Activated CD4-positive, alpha-beta memory T cell treated with anti-CD3 and anti-CD28 coated beads, Interleukin-2, amount 10 ng/mL, durations not matched to agents 7 days and 5 days (primary cell): Measurements from ENCODE around the gene PPP1R2. TPM values are rescaled to one million over a fixed set of nuclear protein-coding genes. Genes with fewer than 3 reads are reported as not detected.
"Not testable (repeated sequence)": the region's sequence is repeated elsewhere in the genome, so short reads cannot be mapped to it uniquely, and the experiment has no call there.

Source experiments
- CTCF ChIA-PET: fragments of 350-600 bp; sonication (Branson Sonifier 250); formaldehyde crosslinking; loops from one replicate; lab custom pipeline; 2021; ENCODE audit warnings: antibody characterized with exemption, inconsistent platforms; lab: Charles Lee
- POLR2A ChIA-PET: fragments of 350-600 bp; sonication (Branson Sonifier 250); formaldehyde crosslinking; loops from one replicate; lab custom pipeline; 2021; ENCODE audit warnings: antibody characterized with exemption; lab: Charles Lee
- DNase-seq: peaks from one replicate; pipeline ENCODE4 v3.0.0-alpha.2; 2020
- H3K27ac Mint-ChIP-seq: one replicate; pipeline ENCODE4 v1.8.0; 2021; ENCODE audit warnings: mild to moderate bottlenecking, mixed read lengths
- H3K27me3 Mint-ChIP-seq: one replicate; pipeline ENCODE4 v1.8.0; 2021; ENCODE audit warnings: mixed read lengths
- H3K36me3 Mint-ChIP-seq: one replicate; pipeline ENCODE4 v1.8.0; 2021; ENCODE audit warnings: low read depth, mixed read lengths
- H3K4me1 Mint-ChIP-seq: one replicate; pipeline ENCODE4 v1.8.0; 2021; ENCODE audit warnings: mixed read lengths
- H3K4me3 Mint-ChIP-seq: one replicate; pipeline ENCODE4 v1.8.0; 2021; ENCODE audit warnings: mild to moderate bottlenecking, mixed read lengths
- H3K9me3 Mint-ChIP-seq: one replicate; pipeline ENCODE4 v1.8.0; 2021; ENCODE audit warnings: mixed read lengths
- total RNA-seq, 2 experiments: library from RNA; stranded (reverse); gene quantifications; one replicate each; pipeline ENCODE4 v1.2.3, GENCODE V29; 2021

Gene PPP1R2
- total RNA-seq, 2 experiments from 2014 or later = 75.0 to 81.8 TPM

DNA sequence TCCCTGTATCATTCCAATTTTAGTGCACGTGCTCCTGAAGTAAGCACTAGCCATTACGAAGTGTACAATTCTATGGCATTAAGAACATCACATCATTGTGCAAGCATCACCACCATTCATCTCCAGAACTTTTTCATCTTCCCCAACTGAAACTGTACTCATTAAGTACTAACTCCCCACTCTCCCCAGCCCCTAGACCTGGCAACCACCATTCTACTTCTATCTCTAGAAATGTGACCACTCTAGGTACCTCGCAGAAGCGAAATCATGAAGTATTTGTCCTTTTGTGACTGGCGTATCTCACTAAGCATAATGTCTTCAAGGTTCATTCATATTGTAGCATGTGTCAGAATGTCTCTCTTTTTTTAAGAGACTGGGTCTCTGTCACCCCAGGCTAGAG lies 11.4 kb downstream of the PPP1R2 start:
- Mint-ChIP-seq H3K9me3 (no peaks in the 10 kb centered on the region), H3K36me3 (peaks cover 46% of the 10 kb centered on the region), H3K27ac (no peak overlapping the region), H3K4me1 (peaks cover 38% of the 10 kb centered on the region), H3K27me3 (no peaks in the 10 kb centered on the region), H3K4me3 (no peak overlapping the region)
- CTCF ChIA-PET = interaction anchor here (0.6 to 4.1 kb wide), 2 partner anchors 11 to 260 kb away, joined by 3 to 20 read pairs; partner anchors contain the start of gene XXYLT1
- POLR2A ChIA-PET = interaction anchor here (0.7 kb wide), 1 partner anchor 260 kb away, joined by 3 read pairs; the partner anchor contains the start of gene XXYLT1
- no peak for DNase-seq

DNA sequence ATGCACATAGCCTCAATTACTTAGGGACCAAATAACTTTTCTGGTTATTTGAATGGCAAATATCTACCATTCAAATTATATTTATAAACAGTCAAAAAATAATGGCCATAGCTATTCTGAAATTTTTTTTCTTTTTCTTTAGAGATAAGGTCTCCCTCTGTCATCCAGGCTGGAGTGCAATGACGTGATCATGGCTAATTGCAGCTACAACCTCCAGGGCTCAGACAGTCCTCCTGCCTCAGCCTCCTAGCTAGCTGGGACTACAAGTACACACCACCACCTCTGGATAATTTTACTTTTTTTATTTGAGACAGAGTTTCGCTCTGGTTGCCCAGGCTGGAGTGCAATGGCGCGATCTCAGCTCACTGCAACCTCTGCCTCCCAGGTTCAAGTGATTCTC lies 16.6 kb downstream of the PPP1R2 start:
- Mint-ChIP-seq H3K4me3 (no peak overlapping the region), H3K4me1 (peaks cover 44% of the 10 kb centered on the region), H3K9me3 (no peaks in the 10 kb centered on the region), H3K27me3 (no peaks in the 10 kb centered on the region), H3K27ac (peak overlapping the region; percentile 49), H3K36me3 (peaks cover 48% of the 10 kb centered on the region)
- DNase-seq = no peak
- CTCF ChIA-PET = interaction anchor here (1.0 to 10.1 kb wide), 3 partner anchors 16 to 256 kb away, joined by 4 to 194 read pairs (median 6); partner anchors contain the start of gene XXYLT1
- POLR2A ChIA-PET = interaction anchor here (0.9 to 2.5 kb wide), 3 partner anchors 10 to 16 kb away, joined by 3 to 19 read pairs (median 3); partner anchors contain the start of gene PPP1R2

DNA sequence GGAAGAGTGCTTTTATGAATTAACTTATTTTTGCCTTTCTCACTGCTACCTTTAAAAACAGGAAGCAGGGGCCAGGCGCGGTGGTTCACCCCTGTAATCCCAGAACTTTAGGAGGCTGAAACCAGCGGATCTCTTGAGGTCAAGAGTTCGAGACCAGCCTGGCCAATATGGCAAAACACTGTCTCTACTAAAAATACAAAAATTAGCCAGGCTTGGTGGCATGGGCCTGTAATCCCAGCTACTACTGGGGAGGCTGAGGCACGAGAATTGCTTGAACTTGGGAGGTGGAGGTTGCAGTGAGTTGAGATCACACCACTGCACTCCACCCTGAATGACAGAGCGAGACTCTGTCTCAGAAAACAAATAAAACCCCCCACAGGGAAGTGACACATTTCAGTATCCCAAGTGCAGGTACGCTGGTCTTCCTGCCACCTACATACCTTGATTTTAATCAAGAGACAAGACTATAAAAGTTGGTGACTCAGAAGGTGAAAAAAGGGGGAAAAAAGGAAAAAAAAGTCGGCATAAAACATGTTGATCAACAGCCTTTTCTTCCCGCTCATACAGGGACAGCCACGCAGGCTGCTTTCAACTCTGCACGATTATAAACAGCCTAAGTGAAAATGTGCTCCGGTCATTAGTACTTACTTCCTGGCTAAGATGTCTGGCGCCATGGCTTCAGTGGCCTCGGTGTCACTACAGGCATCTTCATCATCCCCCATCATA lies 18.8 kb downstream of the PPP1R2 start:
- DNase-seq = no peak
- H3K4me1 Mint-ChIP-seq = peaks cover 40% of the 10 kb centered on the region
- peaks cover 43% of the 10 kb centered on the region for H3K36me3 Mint-ChIP-seq
- peak overlapping the region; percentile 55 for H3K4me3 Mint-ChIP-seq
- POLR2A ChIA-PET = interaction anchor here (0.6 to 2.8 kb wide), 6 partner anchors 14 to 254 kb away, joined by 3 to 19 read pairs (median 10); partner anchors contain the start of genes PPP1R2 and XXYLT1
- CTCF ChIA-PET = interaction anchor here (0.7 to 10.1 kb wide), 8 partner anchors 11 to 370 kb away, joined by 3 to 194 read pairs (median 4); partner anchors contain the start of gene XXYLT1
- H3K27ac Mint-ChIP-seq = peak overlapping the region; percentile 82
- H3K9me3 Mint-ChIP-seq = no peaks in the 10 kb centered on the region
- H3K27me3 Mint-ChIP-seq = no peaks in the 10 kb centered on the region

DNA sequence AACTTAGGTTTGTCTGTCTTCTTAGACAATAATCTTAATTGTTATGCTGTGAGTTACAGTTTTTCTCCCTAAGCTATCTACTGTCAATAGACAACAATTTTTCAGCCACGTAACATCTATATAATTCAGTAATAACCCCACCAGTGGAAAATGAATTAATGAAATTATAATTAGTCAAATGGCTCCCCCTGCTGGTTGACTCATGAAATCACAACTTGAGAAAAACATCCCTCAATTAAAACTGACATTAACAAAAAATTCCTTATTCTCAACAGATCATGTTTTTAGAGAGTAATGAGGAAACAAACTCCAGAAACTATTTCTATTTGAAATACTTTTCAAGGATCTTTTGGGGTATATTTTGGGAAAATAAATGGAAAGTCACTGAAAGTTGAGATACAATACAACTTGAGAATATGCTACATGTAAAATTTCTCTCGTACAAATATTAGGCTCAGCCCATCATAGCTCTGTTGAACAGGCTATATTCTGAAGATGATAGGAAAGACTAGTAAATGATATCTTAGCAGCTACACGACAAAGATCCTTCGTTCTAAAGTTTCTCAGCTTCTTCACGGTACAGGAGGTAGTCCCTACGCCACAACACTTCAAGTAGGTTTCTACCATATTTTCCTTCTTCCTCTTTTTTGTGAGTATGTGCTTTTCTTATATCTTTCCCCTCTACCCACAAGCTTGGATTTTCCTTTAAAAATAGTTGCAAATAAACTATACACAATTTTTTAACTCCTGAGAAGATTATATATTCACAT lies 20.7 kb downstream of the PPP1R2 start:
- POLR2A ChIA-PET = interaction anchor here (0.6 to 2.7 kb wide), 4 partner anchors 20 to 251 kb away, joined by 3 to 18 read pairs (median 7); partner anchors contain the start of gene XXYLT1
- DNase-seq = no peak

DNA sequence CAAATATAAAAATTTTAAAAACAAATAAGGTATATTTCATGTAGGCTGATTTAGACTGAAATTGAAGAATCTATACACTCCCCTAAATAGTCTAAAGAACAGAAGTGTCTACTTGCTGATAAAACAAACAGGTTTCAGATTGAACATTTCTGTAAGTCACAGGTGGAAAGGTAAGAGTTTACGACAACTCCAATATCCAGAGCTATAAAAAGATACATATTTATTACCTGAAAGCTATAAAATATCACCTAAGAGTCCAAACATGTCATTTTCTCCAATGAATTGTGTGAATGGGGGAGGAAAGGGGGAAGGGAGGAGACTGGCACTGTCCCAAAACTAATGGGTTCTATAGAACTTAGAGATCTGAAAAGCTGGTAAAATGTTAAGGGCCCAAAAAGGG lies 26.1 kb downstream of the PPP1R2 start:
- Mint-ChIP-seq H3K4me3 (no peak overlapping the region), H3K36me3 (peaks cover 57% of the 10 kb centered on the region), H3K9me3 (no peaks in the 10 kb centered on the region), H3K27ac (no peak overlapping the region), H3K4me1 (peaks cover 9% of the 10 kb centered on the region), H3K27me3 (no peaks in the 10 kb centered on the region)
- ChIA-PET CTCF (interaction anchor here (1.2 to 5.7 kb wide), 3 partner anchors 8 to 247 kb away, joined by 4 to 36 read pairs (median 4); partner anchors contain the start of gene XXYLT1), POLR2A (no interaction called here)
- DNase-seq = no peak

More for the DNA sequence above, 20.7 kb downstream of the PPP1R2 start:
- Mint-ChIP-seq H3K9me3 (no peaks in the 10 kb centered on the region), H3K36me3 (peaks cover 42% of the 10 kb centered on the region), H3K4me1 (peaks cover 38% of the 10 kb centered on the region), H3K27ac (no peak overlapping the region), H3K4me3 (no peak overlapping the region), H3K27me3 (no peaks in the 10 kb centered on the region)
- CTCF ChIA-PET = interaction anchor here (0.6 to 10.1 kb wide), 12 partner anchors 11 to 852 kb away, joined by 3 to 194 read pairs (median 4); partner anchors contain the start of gene XXYLT1

DNA sequence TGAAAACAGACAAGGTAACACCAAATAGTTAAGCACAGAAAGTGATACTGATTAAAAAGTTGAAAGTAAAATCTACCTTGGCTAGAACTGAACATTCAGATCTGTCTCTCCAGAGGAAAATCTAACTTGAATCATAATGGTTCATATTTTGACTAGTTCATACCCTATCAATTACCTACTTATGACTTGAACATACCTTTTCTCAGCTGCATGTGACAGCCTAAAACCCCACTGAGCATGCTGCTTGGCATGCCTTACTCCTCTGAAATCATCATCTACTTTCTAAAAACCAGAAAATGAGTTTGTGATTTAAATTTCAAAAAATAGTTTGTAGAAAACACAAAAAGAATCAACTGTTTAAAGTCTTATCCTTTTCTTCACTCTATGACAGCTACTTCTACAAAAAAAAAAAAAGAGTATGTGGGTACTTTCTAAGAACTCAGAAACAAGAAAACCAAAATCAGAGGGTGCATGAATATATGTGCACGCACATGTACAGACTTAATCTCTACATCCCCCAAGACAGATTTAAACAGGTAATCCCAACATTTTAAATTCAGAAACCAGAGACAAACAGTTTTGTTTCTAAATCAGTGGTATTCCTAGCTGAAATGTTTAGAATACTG lies 28.4 kb downstream of the PPP1R2 start:
- H3K27ac Mint-ChIP-seq, DNase-seq, POLR2A ChIA-PET, H3K4me1 Mint-ChIP-seq, H3K27me3 Mint-ChIP-seq, H3K4me3 Mint-ChIP-seq, H3K9me3 Mint-ChIP-seq: not testable (repeated sequence)
- peaks cover 64% of the 10 kb centered on the region for H3K36me3 Mint-ChIP-seq
- CTCF ChIA-PET = interaction anchor here (5.7 kb wide), 1 partner anchor 244 kb away, joined by 36 read pairs; the partner anchor contains the start of gene XXYLT1

DNA sequence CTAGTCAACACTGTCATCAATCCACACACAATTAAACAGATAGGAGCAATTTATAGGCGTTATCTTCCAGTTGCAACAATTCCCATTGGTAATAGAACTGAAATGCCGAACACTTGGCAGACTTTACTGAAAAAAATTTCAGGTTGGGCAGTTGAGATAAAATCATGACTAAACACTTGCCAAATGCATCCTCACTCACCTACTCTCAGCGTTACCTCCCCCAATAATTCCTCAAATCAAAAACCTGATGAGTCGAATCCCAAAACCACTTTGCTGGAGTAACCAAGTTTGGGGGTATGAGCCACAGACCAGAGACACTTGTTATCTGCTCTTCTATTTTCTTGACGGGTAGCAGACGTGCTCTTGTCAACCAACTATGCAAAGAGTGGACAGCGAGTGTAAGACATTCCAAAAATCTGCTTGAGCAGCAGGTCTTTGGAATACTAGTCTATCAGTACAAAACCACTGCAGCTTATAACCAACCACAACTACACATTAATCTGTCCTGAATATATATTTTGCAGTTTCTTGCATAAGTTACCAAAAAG lies 30.3 kb downstream of the PPP1R2 start:
- peaks cover 11% of the 10 kb centered on the region for H3K4me1 Mint-ChIP-seq
- POLR2A ChIA-PET = no interaction called here
- CTCF ChIA-PET = interaction anchor here (2.2 to 5.7 kb wide), 2 partner anchors 10 to 243 kb away, joined by 8 to 36 read pairs; partner anchors contain the start of gene XXYLT1
- no peaks in the 10 kb centered on the region for H3K27me3 Mint-ChIP-seq
- DNase-seq = no peak
- H3K27ac Mint-ChIP-seq = no peak overlapping the region
- peaks cover 55% of the 10 kb centered on the region for H3K36me3 Mint-ChIP-seq
- no peak overlapping the region for H3K4me3 Mint-ChIP-seq
- H3K9me3 Mint-ChIP-seq = no peaks in the 10 kb centered on the region

DNA sequence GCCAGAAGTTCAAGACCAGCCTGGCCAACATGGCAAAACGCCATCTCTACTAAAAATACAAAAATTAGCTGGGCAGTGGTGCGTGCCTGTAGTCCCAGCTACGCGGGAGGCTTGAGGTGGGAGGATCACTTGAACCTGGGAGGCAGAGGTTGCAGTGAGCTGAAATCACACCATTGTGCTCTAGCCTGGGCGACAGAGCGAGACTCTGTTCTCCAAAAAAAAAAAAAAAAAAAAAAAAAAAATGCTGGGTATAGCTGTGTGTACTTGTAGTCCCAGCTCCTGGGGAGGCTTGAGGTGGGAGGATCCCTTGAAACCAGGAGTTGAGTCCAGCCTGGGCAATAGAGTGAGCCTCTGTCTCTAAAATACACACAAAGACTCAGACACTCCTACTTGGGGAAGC lies 32.0 kb downstream of the PPP1R2 start:
- Mint-ChIP-seq H3K27me3 (no peaks in the 10 kb centered on the region), H3K4me1 (peaks cover 11% of the 10 kb centered on the region), H3K36me3 (peaks cover 48% of the 10 kb centered on the region), H3K9me3 (no peaks in the 10 kb centered on the region), H3K27ac (no peak overlapping the region), H3K4me3 (no peak overlapping the region)
- DNase-seq = no peak
- POLR2A ChIA-PET = no interaction called here
- CTCF ChIA-PET = interaction anchor here (1.0 to 2.2 kb wide), 3 partner anchors 11 to 240 kb away, joined by 3 to 8 read pairs (median 4); partner anchors contain the start of gene XXYLT1

DNA sequence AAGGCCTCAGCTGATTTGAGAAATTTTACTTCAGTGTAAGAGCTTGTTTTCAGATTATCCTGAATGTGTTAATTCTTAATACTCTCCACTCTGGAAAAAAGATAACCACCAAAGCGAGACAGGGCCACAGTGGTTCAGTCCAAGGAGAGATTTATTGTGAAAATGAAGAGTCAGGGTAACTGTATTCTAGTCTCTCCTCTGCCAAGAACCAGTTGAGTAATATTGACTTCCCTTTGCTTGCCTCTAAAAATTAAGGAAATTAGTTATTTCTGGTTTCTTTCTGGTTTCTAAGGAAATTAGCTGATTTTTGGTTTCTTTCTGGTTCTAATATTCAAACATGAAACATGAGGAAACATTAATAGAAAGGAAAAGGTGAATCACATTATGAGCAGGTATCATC lies 34.9 kb downstream of the PPP1R2 start:
- CTCF ChIA-PET = interaction anchor here (0.8 to 2.4 kb wide), 3 partner anchors 14 to 826 kb away, joined by 3 to 15 read pairs (median 6); partner anchors contain the start of gene XXYLT1
- Mint-ChIP-seq H3K27me3 (no peaks in the 10 kb centered on the region), H3K27ac (no peak overlapping the region), H3K4me1 (peaks cover 3% of the 10 kb centered on the region), H3K36me3 (peaks cover 23% of the 10 kb centered on the region), H3K9me3 (no peaks in the 10 kb centered on the region), H3K4me3 (no peak overlapping the region)
- DNase-seq = no peak
- POLR2A ChIA-PET = interaction anchor here (0.8 kb wide), 1 partner anchor 237 kb away, joined by 3 read pairs; the partner anchor contains the start of gene XXYLT1

DNA sequence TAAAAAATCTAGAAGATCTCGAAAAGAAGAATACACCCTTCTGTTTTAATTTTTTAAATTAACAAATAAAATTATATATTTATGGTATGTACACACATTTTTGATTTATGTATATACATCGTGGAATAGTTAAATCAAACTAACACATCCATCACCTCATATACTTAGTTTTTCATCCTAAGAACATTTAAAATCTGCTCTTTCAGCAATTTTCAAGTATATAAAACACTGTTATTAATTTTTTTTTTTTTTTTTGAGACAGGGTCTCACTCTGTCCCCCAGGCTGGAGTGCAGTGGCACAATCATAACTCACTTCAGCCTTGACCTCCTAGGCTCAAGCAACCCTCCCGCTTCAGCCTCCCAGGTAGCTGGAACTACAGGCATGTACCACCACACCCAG lies 67.5 kb downstream of the PPP1R2 start:
- H3K4me3 Mint-ChIP-seq = no peak overlapping the region
- POLR2A ChIA-PET = no interaction called here

DNA sequence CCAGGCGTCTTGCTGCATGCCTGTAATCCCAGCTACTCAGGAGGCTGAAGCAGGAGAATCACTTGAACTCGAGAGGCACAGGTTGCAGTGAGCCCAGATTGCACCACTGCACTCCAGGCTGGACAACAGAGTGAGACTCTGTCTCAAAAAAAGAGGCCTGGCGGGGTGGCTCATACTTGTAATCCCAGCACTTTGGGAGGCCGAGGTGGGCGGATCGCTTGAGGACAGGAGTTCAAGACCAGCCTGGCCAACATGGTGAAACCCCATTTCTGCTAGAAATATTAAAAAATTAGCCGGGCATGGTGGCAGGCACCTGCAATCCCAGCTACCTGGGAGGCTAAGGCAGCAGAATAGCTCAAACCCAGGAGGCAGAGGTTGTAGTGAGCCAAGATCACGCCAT lies 68.0 kb downstream of the PPP1R2 start:
- H3K9me3 Mint-ChIP-seq, H3K4me3 Mint-ChIP-seq, H3K27ac Mint-ChIP-seq, H3K36me3 Mint-ChIP-seq, CTCF ChIA-PET, H3K4me1 Mint-ChIP-seq, DNase-seq, POLR2A ChIA-PET: not testable (repeated sequence)
- H3K27me3 Mint-ChIP-seq = peaks cover 18% of the 10 kb centered on the region

More for the DNA sequence above, 67.5 kb downstream of the PPP1R2 start:
- H3K9me3 Mint-ChIP-seq = no peaks in the 10 kb centered on the region
- H3K27me3 Mint-ChIP-seq = peaks cover 18% of the 10 kb centered on the region
- no peaks in the 10 kb centered on the region for H3K4me1 Mint-ChIP-seq
- H3K36me3 Mint-ChIP-seq = no peaks in the 10 kb centered on the region
- no peak overlapping the region for H3K27ac Mint-ChIP-seq
- DNase-seq = no peak
- CTCF ChIA-PET = no interaction called here

DNA sequence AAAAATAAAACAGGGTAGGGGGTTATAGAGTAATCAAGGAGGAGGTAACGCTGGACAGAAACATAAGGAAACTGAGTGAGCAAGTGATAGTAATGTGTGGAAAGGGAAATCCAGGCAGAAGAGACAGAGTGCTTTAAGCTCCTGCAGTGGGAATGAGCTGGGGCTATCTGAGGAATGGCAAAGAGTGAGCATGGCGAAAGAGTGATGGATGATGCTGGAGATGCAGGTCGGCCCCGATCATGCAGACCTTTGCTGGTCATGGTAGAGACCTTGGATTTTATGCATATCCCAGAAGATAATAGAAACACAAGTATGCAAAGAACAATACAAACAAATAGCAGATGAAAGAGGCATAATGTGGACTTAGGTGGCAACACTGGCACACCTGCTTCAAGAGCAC lies 74.3 kb downstream of the PPP1R2 start:
- peaks cover 19% of the 10 kb centered on the region for H3K4me1 Mint-ChIP-seq
- peaks cover 16% of the 10 kb centered on the region for H3K9me3 Mint-ChIP-seq
- no peaks in the 10 kb centered on the region for H3K27me3 Mint-ChIP-seq
- peaks cover 15% of the 10 kb centered on the region for H3K36me3 Mint-ChIP-seq
- ChIA-PET POLR2A (no interaction called here), CTCF (no interaction called here)
- H3K27ac Mint-ChIP-seq = no peak overlapping the region
- no peak for DNase-seq
- no peak overlapping the region for H3K4me3 Mint-ChIP-seq
